Left hindlimb (tissue), 1 donor: ENCODE results near the gene SOCS3.

Experiments
- DNase-seq: peaks from one replicate; pipeline ENCODE4 v3.0.0-alpha.2; 2018

Gene SOCS3

GRCh38 chr17:78359997-78360370, at the start of gene SOCS3:
SOCS3 (minus strand) TSS chr17:78360077; CDS start chr17:78359095, 982 bp downstream.
- peak; percentile 98 for DNase-seq

GRCh38 chr17:78409191-78409928, 49.5 kb upstream of the SOCS3 start:
- no peak for DNase-seq

- no peak for DNase-seq
These were observed 48.7 kb upstream of the SOCS3 start for GRCh38 chr17:78408476-78409050.

GRCh38 chr17:78407387-78408000, 47.6 kb upstream of the SOCS3 start:
- DNase-seq = no peak

- DNase-seq = no peak
These were observed 47.0 kb upstream of the SOCS3 start for GRCh38 chr17:78406920-78407319.

- no peak for DNase-seq
These were observed 46.5 kb upstream of the SOCS3 start for GRCh38 chr17:78406396-78406795.

- DNase-seq = no peak
These were observed 43.9 kb upstream of the SOCS3 start for GRCh38 chr17:78403822-78404221.

GRCh38 chr17:78401891-78402290, 42.0 kb upstream of the SOCS3 start:
- DNase-seq = no peak

GRCh38 chr17:78401246-78401645, 41.4 kb upstream of the SOCS3 start:
- no peak for DNase-seq

GRCh38 chr17:78400581-78401240, 40.8 kb upstream of the SOCS3 start:
- no peak for DNase-seq

- no peak for DNase-seq
These were observed 39.8 kb upstream of the SOCS3 start for GRCh38 chr17:78399693-78400144.

GRCh38 chr17:78399028-78399692, 39.3 kb upstream of the SOCS3 start:
- no peak for DNase-seq

- DNase-seq = no peak
These were observed 38.5 kb upstream of the SOCS3 start for GRCh38 chr17:78398390-78398789.

- no peak for DNase-seq
These were observed 37.8 kb upstream of the SOCS3 start for GRCh38 chr17:78397681-78398101.

- no peak for DNase-seq
These were observed 36.8 kb upstream of the SOCS3 start for GRCh38 chr17:78396441-78397337.

- no peak for DNase-seq
These were observed 35.3 kb upstream of the SOCS3 start for GRCh38 chr17:78395155-78395554.

- DNase-seq = no peak
These were observed 34.3 kb upstream of the SOCS3 start for GRCh38 chr17:78394209-78394608.

GRCh38 chr17:78393575-78393974, 33.7 kb upstream of the SOCS3 start:
- no peak for DNase-seq

- DNase-seq = no peak
These were observed 32.4 kb upstream of the SOCS3 start for GRCh38 chr17:78392295-78392694.

- no peak for DNase-seq
These were observed 32.0 kb upstream of the SOCS3 start for GRCh38 chr17:78391843-78392242.

GRCh38 chr17:78391051-78391431, 31.2 kb upstream of the SOCS3 start:
- DNase-seq = no peak
